Erythroblast (primary cell): ENCODE results near the gene IQGAP1.
"Not testable (repeated sequence)": the region's sequence is repeated elsewhere in the genome, so short reads cannot be mapped to it uniquely, and the experiment has no call there.

Experiments
- DNase-seq, 2 experiments: peaks; one replicate each; lab custom pipeline; 2025; lab: John Stamatoyannopoulos, UW
- GATA1 ChIP-seq: IDR thresholded peaks from 2 replicates; pipeline ENCODE4 v1.6.1; 2011; ENCODE audit warnings: low read depth, mild to moderate bottlenecking, control low read depth, low read length, moderate library complexity
- POLR2A ChIP-seq: IDR thresholded peaks from 2 replicates; pipeline ENCODE4 v1.6.1; 2011; ENCODE audit warnings: mild to moderate bottlenecking, low read length

The IQGAP1 gene

DNA sequence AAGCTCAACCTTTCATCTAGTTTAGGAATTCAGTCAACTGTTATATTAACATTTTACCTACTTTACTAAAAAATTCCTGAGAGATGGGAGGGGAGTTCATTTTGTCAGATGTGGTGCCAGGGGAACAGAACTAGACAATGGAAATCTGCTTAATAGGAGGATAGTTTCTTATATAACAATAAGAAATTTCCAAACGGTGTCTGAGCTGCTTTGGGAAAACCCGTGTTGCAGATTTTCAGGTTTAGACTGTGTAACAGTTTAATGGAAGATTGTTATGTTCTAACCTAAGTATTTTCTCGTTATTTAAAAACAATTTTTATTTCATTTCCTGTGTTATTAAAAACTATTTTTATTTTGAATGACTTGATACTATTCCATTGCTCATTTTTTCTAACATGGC lies 19.3 kb downstream of the IQGAP1 start:
- TF ChIP-seq POLR2A (no peak), GATA1 (no peak)
- DNase-seq, result no peak

DNA sequence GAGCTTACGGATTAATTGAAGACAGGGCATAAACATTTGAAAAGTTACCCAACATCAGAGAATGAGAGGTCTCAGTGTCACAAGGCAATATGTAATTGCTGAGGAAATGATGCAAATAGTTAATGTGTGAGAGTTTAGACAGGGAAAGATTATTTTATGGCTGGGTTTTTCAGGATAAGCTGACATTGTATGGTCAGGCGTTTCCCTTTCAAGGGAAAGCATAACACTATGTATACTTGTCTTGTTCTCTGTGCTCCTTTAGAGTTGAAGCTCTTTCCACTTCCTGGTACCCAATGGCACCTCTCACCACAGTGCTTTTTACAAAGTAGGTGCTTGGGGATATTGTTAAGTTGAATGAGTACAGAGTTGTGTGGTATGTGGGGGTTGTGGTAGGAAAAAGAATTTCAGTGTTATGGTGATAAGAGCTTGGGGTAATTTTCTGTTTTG lies 19.9 kb downstream of the IQGAP1 start:
- no peak for DNase-seq
- TF ChIP-seq GATA1 (no peak), POLR2A (no peak)

DNA sequence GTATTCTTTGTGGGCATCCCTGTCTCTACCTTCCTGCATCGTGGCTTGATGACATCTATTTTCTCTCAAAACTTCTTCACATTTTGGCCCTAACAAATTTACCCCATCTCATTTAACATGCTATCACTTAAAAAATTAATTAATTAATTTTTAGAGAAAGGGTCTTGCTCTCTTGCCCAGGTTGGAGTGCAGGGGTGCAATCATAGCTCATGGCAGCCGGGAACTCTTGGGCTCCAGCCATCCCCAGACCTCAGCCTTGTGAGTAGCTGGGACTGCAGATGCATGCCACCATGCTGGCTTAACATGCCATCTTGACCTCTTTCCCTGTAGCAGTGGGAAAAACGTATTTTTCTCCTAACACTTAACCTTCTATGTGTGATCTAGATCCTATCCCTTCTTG lies 20.6 kb downstream of the IQGAP1 start:
- no peak for DNase-seq
- TF ChIP-seq POLR2A (no peak), GATA1 (no peak)

DNA sequence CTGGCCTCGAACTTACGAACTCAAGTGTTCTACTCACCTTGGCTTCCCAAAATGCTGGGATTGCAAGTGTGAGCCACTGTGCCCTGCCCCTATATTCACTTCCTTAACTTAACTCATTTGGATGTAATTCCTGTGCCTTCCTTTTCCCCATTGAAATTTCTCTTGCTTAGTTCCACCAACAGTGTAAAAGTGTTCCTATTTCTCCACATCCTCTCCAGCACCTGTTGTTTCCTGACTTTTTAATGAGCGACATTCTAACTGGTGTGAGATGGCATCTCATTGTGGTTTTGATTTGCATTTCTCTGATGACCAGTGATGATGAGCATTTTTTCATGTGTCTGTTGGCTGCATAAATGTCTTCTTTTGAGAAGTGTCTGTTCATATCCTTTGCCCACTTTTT lies 21.5 kb downstream of the IQGAP1 start:
- DNase-seq, result not testable (repeated sequence)

DNA sequence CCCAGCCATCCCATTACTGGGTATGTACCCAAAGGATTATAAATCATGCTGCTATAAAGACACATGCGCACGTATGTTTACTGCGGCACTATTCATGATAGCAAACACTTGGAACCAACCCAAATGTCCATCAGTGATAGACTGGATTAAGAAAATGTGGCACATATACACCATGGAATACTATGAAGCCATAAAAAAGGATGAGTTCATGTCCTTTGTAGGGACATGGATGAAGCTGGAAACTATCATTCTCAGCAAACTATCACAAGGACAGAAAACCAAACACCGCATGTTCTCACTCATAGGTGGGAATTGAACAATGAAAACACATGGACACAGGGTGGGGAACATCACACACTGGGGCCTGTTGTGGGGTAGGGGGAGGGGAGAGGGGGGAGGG lies 22.3 kb downstream of the IQGAP1 start:
- not testable (repeated sequence) for DNase-seq

DNA sequence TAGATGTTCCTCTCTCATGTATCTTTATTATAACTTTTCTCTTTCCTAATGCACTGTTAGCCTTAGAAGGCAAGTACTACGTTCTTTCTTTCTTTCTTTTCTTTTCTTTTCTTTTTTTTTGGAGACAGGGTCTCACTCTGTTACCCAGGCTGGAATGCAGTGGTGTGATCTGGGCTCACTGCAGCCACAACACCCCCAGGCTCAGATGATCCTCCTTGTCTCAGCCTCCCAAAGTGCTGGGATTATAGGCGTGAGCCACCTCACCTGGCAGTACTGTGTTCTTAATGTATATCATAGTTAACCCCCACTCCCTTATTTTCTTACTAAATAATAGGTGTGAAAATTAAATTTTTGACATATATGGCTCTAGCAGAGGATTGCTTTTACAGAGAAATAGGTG lies 23.1 kb downstream of the IQGAP1 start:
- DNase-seq, result no peak
- no peak for TF ChIP-seq POLR2A
- TF ChIP-seq GATA1, result no peak

DNA sequence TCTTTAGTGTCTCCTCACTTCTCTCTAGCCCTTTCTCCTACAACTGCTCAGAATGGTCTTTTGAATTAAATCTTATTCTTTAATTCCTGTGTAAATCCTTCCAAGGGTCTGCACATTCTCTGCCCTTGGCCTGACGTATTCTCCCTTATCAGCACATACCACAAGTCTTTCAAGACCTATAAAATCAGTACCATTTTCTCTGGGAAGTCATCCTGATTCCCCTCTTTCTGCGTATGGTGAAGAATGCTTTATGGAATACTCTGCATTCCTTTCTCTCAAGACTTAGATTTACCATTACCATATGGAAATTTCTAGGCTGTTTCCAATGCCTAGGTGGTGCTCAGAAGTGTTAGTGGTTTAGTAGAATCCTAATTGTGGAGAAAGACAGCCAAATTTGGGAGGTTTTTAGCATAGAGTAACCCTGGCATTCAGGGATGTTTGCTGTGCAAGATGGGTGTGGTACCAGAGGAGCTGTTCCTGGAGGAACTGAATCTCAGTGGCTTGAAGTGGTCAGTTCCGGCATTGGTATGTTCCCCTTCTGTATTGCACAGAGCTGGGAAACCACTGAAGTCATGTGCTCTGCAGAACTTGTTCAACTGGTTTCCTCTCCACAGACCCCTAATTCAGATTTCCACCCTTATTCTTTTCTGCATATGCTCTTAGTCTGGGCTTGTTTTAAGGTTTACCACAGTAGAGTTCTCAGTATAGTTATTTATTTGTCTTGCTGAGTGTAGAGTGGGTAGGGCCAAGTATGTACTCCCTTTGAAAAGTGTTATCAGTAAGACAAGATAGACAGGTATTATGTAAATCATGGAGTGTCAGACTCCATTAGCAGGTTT lies 24.5 kb downstream of the IQGAP1 start:
- no peak for DNase-seq
- no peak for TF ChIP-seq POLR2A
- no peak for TF ChIP-seq GATA1

DNA sequence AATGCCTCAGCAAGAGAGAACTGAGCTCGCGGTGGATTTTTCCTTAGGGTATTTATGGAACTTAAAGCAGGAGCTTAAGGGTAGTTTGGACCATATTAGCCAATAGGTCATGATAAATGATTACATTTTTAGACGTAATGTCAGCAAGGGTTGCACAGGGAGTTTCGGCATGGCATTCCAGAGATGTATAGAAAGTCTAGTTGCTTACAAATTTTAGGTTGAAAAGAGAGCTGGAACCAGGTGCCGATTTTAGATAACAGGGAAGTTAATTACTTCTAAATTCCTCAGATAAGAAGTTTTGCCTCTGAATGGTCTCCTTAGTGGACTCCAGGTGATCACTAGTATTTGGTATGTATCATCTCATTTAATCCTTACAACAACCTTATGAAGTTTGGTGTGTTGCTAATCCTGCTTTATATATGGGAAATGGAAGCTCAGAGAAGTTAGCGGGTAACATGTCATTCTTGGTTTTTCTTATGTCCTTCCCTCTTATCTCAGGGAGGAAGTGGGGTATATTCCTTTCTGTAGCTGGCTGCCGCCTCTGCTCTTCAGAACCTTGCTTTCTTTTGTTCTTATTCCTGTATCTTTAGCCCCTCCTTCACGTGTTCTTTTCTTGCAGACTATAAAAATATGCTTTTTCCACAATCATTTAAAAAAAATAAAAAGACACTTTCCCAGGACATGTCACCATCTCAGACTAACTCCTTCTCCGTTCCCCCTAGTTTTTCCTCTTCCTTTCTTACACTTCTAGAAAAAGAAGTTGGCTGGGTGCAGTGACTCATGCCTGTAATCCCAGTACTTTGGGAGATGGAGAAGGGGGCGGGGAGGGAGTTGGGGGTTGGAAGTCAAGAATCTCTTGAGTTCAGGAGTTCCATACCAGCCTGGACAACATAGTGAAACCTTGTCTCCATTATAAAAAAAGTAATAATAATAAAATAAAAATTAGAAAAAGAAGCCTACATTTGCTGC lies 25.7 kb downstream of the IQGAP1 start:
- no peak for TF ChIP-seq GATA1
- no peak for TF ChIP-seq POLR2A
- no peak for DNase-seq

DNA sequence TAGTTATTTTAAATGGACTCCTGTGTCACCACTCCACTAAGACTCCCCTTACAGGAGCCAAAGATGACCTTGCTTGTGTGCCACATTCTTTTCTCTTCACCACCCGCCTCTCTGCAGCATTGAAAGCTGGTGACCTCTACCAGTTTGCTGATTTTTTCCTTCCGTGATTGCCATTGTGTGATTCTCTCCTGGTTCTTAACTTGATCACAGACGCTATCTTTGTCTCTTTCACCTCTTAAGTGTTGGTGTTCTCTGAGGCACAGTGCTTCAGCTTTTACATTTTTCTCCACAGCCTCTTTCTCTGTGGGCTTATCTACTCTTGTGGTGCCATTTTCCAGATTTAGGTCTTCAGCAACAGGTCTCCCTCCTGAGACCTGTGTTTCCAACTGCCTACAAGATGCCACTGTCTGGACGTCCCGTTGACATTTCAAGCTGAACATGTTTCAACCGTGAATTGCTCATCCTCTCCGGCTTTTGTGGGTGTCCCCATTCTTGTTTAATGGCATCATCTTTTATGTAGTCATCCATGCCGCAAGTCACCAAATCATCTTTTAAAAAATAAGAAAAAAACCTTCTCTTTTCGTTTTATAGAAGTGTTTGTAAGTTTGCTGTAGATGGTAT lies 26.5 kb downstream of the IQGAP1 start:
- TF ChIP-seq POLR2A (no peak), GATA1 (no peak)
- DNase-seq, result no peak

DNA sequence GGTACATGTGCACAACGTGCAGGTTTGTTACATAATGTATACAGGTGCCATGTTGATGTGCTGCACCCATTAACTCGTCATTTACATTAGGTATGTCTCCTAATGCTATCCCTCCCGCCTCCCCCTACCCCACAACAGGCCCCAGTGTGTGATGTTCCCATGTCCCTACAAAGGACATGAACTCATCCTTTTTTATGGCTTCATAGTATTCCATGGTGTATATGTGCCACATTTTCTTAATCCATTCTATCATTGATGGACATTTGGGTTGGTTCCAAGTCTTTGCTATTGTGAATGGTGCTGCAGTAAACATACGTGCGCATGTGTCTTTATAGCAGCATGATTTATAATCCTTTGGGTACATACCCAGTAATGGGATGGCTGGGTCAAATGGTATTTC lies 28.0 kb downstream of the IQGAP1 start:
- DNase-seq, result not testable (repeated sequence)

DNA sequence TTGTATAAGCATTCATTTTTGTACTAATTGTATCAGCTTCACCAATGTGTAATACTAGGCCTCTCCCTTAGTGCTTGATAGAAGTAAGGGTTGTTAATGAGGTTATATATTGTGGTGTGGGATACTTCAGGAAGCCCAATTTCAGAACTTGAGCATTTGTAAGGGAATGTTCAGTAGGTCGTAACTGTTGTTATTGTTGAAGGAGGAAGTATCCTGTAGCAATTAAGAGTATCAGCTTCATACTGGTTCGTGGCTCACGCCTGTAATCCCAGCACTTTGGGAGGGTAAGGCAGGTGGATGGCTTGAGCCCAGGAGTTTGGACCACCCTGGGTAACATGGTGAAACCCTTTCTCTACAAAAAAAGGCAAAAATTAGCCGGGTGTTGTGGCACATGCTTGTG lies 30.6 kb downstream of the IQGAP1 start:
- DNase-seq, result no peak
- TF ChIP-seq POLR2A (no peak), GATA1 (no peak)

DNA sequence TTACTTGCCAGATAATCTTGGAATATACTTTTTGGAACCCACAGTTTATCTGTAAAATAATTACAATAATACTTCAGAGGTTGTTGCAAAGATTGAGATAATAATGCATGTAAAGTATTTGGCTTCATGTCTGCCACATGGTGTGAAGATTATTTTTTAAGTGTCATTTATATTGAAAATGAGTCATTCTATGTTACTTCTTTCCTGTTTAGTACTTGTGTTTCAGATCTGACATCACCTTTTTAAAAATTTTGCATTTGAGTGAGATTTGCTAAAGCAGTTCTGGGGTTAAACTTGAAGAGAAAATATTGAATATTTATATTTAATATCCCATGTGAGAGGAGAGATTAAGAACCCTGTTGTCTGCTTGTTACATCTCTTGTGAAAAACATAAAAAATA lies 31.2 kb downstream of the IQGAP1 start:
- TF ChIP-seq GATA1, result no peak
- DNase-seq, result no peak

DNA sequence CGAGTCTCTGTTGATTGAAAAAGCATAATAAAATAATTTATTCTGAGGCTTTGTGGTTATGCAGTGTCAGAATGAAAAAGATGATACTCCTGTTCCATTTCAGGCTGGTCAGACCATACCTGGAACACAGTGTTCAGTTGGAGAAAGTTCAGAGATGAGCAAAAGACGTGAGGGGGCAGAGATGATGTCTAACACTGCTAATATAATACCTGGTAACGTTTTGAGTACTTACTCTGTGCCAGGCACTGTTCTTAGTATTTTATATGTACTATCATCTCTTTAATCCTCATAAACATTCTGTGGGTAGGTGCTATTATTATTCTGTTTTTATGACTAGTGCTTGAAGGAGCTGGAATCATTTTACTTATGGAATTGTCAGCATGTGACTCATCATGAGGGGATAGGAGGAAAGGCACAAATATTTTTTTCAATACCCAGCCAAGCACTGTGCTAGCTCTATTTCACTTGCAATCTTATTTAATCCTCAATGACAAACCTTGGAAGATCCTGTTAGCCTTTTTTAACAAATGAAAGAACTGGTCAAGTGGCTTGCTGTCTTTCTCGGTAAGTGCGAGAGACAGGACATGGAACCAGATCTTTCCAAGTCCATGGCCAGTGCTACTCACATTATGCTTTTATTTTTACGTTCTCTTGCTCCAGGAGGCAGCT lies 31.8 kb downstream of the IQGAP1 start:
- no peak for DNase-seq
- TF ChIP-seq POLR2A (no peak), GATA1 (no peak)

DNA sequence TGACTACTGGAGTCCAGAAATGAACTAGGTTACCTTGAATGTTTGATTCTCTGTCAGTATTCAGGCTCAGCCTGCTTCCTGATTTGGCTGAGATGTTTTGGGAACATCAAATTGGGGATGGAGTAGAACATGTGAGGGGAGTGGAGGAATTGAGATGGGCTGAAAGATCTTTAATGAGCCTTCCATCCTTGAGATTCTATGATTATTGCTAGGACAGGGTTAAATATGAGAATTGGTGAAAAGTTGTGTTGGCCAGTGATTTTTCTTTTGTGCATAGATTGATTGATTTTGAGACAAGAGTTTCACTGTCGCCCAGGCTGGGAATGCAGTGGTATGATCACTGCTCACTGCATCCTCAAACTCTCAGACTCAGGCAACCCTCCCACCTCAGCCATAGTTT lies 32.4 kb downstream of the IQGAP1 start:
- TF ChIP-seq GATA1, result no peak
- no peak for TF ChIP-seq POLR2A
- no peak for DNase-seq
